HG03159 (cell line): ENCODE measurements around the gene KERA.
A peak's percentile ranks its signal among the peaks of the same experiment; 100 is the strongest.

Source experiments
- ATAC-seq: cut with Tn5 transposase; IDR thresholded peaks from one replicate; pipeline ENCODE4 v1.9.1; 2021; ENCODE audit warnings: mild to moderate bottlenecking, moderate library complexity; ENCODE audit not compliant: unreplicated experiment

Gene KERA

DNA sequence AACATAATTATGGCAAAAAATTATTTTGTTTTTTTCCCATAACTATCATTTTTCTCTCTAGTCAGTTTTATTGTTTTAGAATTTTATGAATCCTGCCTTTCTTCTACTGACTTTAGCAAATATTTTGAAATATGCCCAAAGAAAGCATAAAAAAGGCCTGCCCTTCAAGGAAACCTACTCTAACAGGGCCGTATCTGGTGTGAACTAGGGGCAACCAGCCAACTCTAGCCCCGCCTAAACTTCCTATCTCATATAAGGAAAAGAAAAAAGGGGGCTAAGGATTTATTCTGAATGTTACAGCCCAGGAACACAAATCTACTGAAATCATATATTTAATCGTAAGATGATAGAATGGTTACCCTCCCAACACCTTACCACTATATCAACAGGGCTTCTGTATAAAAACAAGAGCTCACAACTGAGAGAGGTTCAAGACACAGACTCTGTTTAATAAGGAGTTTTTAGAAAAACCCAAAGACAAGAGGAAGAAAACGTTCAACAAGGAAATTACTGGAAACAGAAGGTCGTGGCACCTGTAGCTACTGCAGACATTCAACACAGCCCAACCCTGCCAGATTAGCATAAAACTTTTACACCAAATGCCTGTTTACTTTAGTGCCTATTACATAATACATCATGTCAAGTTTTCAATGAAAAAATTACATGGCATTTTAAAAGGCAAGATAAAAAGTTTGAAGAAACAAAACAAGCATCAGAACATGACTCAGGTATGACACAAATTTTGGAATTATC is 40.1 kb downstream of the KERA start:
- no peak for ATAC-seq

DNA sequence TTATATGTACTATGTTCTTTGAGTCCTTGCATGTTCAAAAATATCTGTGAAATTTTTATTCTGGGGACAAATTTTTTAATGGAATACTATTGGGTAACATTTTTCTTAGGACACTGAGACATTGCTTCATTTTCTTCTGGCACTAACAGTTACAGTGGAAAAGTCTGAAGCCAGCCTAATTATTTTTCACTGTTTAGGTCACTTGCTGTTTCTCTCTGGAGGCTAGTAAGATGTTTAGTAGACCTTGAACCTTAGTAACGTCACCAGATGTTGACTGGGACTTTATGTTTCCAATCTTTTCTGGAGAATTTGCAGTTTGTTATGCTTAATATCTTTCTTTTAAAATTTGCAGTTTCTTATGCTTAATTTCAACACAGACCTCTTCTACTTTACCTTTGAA is 40.8 kb downstream of the KERA start:
- ATAC-seq, result no peak

DNA sequence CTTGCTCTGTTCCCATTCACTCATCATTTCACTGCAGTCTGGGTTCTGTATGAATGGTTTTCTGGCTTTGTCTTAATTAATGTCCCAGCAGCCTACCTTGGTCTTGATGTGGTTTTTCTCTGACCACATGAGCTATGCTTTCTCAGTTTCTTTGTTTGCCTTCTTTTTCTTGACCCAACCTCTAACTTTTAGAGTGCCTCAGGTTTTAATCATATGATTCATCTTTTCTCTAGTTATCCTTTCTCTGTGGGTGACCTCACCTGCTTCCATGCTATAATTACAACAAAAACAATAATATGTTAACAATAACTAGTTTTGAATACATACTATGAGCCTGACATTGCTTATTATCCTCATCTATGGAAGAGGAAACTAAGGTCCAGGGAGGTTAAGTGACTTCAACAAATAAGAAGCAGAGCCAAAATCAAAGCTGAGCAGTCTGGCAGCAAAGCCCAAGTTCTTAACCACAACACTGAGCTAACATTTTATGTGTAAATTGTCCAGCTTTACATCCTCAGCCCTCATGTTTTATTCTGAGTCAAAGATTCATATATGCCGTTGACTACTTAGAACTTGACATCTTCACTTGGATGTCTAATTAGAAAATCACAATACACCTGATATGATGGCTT is 48.4 kb downstream of the KERA start:
- ATAC-seq, result peak; percentile 79

DNA sequence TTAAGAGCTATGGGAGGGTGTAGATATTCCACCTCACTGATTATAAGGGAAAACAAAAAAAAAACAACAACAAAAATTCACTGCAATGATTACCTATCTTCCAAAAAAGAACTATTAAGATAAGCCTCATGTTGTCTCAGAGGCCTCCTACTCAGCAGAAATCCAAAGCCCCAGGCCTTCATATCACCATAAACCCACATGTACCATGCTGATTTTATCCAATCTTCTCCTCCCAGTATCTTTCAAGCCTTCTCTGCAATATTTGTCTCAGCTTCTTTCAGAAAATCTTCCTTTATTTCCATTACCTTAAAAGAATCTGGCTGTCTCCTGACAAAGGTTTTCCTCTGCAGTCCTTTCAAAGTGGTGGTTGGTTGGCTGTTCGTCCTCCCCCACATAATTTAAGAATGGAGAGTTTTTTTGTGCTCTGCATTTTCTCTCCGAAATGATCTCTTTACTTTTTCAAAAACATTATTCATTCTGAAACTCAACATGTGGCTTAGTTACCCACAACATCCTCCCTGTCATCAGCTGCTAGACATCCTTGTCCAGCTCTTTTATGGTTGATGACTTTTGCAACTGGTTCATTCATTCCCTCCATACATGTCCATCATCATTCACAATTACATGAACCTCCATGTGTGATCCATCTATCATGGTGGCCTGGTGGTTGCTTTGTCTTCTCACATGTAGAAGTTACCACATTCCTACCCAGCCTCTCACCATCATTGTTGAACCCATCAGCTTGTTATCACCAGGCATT is 50.1 kb downstream of the KERA start:
- peak; percentile 81 for ATAC-seq

DNA sequence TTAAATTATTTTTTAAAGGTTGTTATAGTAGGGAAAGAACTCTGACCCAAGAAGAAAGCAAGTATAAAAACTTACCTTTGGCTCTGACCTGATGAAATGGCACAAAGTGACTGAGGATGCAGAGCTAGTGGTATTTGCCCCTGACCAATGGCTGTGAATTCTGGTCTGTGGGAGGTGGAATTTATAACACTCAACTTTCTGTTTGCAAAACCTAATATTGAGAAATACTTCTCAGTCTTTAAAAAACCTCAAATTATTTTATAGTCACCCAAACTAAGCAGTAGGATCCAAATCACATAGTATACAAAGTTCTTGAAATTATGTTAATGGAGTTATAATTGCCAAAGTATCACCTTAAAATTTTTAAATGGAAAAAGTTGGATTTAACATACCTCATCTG is 53.0 kb downstream of the KERA start, which contains the start of gene EPYC:
Gene EPYC (minus strand): TSS at position 101 of the 400 bp plus-strand sequence. CDS start 2,407 bp downstream, outside the sequence.
- ATAC-seq, result no peak

DNA sequence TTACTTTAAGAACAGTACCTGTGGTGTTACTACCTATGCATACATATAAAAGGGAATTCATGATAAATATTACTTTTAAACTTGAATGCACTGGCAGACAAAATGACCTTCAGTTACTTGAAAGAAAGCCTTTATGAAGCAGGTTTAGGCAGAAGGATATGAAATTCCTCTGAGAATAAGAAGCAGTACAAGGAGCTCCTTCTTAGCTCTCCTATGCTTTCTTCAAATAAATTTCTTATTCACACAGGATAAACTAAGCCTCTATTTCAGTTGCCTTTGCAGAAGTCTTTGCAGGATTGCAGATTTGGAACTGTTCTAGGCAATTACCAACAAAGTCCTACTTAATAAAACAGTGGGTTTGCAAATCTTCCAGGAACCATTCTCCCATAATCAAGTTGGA is 54.1 kb downstream of the KERA start:
- no peak for ATAC-seq

DNA sequence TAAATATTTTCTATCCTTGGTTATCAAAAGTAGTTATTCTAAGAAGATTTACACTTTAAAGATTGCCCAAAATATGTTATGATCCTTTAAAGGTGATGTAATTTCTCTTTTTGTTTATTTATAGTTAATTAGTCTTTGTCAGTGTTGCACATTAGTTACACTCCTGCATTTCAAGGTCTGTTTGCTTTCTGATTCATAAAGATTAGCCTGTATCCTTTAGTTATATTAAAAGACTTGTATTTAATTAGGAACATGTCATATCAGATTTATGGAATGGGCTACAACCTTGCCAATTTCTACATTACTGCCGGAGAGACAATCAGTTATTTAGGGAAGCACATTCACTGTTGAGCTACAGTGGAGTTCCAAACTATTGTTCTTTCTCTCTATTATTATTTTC is 56.5 kb downstream of the KERA start:
- no peak for ATAC-seq
